ENCODE data around the gene REG3G. TPM values are rescaled to one million over a fixed set of nuclear protein-coding genes. Genes with fewer than 3 reads are reported as not detected.

REG3G gene
- total RNA-seq, 4 donors from 2014 or later = not detected

DNA sequence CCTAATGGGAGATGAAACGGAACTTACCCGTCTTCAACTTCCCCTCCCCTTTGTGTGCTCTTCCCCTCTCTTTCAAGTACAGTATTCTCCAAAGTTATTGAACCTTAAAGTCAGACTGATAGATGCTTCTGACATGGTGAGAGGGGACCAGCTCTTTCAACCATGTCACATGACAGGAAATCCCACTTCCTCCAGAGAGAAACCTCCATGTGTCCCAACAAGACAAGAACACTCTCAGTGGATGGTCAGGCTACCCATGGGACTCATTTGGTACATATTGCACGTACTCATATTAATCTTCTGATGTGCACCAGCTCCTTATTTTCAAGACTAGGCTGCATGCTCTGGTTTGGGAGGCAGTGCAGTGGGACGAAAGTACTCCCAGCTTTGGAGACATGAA, 44.6 kb upstream of the REG3G start:
- TF ChIP-seq, protein P1, sequence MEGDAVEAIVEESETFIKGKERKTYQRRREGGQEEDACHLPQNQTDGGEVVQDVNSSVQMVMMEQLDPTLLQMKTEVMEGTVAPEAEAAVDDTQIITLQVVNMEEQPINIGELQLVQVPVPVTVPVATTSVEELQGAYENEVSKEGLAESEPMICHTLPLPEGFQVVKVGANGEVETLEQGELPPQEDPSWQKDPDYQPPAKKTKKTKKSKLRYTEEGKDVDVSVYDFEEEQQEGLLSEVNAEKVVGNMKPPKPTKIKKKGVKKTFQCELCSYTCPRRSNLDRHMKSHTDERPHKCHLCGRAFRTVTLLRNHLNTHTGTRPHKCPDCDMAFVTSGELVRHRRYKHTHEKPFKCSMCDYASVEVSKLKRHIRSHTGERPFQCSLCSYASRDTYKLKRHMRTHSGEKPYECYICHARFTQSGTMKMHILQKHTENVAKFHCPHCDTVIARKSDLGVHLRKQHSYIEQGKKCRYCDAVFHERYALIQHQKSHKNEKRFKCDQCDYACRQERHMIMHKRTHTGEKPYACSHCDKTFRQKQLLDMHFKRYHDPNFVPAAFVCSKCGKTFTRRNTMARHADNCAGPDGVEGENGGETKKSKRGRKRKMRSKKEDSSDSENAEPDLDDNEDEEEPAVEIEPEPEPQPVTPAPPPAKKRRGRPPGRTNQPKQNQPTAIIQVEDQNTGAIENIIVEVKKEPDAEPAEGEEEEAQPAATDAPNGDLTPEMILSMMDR (IDR thresholded peaks at IDR 0.05) = no peak
- TF ChIP-seq POLR2A (IDR thresholded peaks at IDR 0.05) (no peak), POLR2AphosphoS5 (IDR thresholded peaks at IDR 0.05) (no peak), EP300 (IDR thresholded peaks at IDR 0.05) (no peak)
- WGBS, 2 donors (ENCODE audit: low coverage in 1 of 2) = 40 to 56% methylated on average over 4 of the region's 4 CpGs
- ATAC-seq = no peak

DNA sequence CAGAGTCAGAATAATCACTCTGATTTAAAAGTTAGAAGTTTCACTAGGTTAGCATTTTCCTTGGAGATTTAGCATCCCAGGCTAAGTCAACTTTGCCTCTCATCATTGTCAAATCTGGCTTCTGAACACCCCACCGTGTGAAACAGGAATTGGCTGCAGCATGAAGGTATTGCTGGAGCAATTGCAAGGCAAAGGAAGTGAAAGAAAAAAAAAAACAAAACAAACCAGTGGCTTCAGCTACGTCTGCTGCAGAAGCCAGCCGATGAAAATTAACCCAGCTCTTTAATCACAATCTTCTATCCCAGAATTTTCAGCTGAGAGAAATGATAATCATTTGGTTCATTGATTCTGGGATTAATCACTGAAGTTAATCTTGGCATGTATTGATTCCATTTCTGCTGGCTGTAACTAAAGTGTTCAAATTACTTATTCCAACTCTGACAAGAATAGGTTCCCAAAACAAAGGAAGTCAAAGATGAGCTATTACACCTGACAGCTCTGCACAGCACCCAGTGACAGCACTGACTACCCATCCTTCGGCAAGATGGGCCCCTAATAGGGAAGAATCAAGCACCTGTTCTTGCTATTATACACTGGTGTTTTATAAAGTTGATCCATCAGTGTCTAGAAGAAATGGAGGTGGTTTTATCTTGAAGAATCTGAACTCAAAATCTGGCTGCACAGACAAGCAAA, 42.7 kb upstream of the REG3G start:
- Histone ChIP-seq H3K4me1 (no peaks in the 10 kb centered on the region), H3K27me3 (peaks cover 19% of the 10 kb centered on the region), H3K36me3 (no peaks in the 10 kb centered on the region), H3K4me3 (no peak overlapping the region), H3K27ac (no peak overlapping the region), H3K9me3 (no peaks in the 10 kb centered on the region)
- 37 to 63% methylated on average over 3 to 4 of the region's 4 CpGs for WGBS, 2 donors (ENCODE audit: low coverage in 1 of 2)
- no peak for TF ChIP-seq POLR2AphosphoS5 (IDR thresholded peaks at IDR 0.05)
- TF ChIP-seq POLR2A (IDR thresholded peaks at IDR 0.05) = no peak
- TF ChIP-seq, protein P1 (IDR thresholded peaks at IDR 0.05) = no peak
- no peak for TF ChIP-seq EP300 (IDR thresholded peaks at IDR 0.05)
- ATAC-seq = no peak

More for the DNA sequence above, 44.6 kb upstream of the REG3G start:
- Histone ChIP-seq H3K27me3 (peaks cover 19% of the 10 kb centered on the region), H3K36me3 (no peaks in the 10 kb centered on the region), H3K27ac (no peak overlapping the region), H3K4me1 (no peaks in the 10 kb centered on the region), H3K9me3 (no peaks in the 10 kb centered on the region), H3K4me3 (no peak overlapping the region)

DNA sequence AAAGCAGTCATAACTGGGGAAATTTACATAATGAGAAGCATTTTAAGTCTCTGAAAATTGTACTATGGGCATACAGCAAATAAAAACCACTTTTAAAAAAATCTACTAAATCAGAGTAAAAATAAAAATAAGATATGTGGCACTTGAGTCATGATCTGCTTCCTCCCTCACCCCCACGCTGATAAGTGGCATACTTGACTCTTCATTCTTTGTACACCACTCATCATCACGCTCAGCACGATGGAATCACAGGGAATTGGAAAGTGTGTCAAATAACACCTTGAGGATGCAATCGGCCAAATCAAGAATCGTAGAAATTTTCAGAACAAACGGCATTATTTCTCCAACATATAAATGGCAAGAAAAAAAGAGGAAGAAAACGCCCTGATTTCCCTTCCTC, 41.1 kb upstream of the REG3G start:
- no peak overlapping the region for H3K4me3 ChIP-seq
- peaks cover 14% of the 10 kb centered on the region for H3K27me3 ChIP-seq
- H3K4me1 ChIP-seq = no peaks in the 10 kb centered on the region
- ATAC-seq = no peak
- WGBS, 2 donors (ENCODE audit: low coverage in 1 of 2) = 83% methylated on average over 7 of the region's 7 CpGs
- no peaks in the 10 kb centered on the region for H3K36me3 ChIP-seq
- no peak overlapping the region for H3K27ac ChIP-seq
- TF ChIP-seq POLR2AphosphoS5 (IDR thresholded peaks at IDR 0.05) (no peak), POLR2A (IDR thresholded peaks at IDR 0.05) (no peak), EP300 (IDR thresholded peaks at IDR 0.05) (no peak)
- TF ChIP-seq, protein P1 (IDR thresholded peaks at IDR 0.05) = no peak
- H3K9me3 ChIP-seq = no peaks in the 10 kb centered on the region

DNA sequence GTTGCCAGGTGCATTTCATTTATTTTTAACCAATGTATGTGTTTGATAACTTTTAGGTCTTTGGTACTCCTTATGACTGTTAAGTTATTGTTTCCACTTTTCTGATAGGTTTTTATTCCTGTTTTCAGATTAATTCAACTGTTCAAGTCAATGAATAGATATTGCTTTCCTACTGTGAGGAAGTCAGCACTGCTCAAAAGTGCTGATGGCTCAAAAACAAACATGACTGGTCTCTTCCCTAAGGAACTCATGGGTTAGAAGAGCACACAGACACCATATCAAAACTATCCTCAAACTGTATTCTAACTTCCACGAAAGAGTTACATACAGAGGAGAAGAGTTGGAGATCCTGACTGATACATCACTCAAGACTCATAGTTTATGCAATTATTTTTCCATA, 39.9 kb upstream of the REG3G start:
- Histone ChIP-seq H3K27me3 (peaks cover 15% of the 10 kb centered on the region), H3K4me1 (no peaks in the 10 kb centered on the region), H3K4me3 (no peak overlapping the region), H3K36me3 (no peaks in the 10 kb centered on the region), H3K9me3 (no peaks in the 10 kb centered on the region), H3K27ac (no peak overlapping the region)
- 50 to 60% methylated on average over 1 of the region's 1 CpG for WGBS, 2 donors (ENCODE audit: low coverage in 1 of 2)
- TF ChIP-seq EP300 (IDR thresholded peaks at IDR 0.05) (no peak), POLR2AphosphoS5 (IDR thresholded peaks at IDR 0.05) (no peak), POLR2A (IDR thresholded peaks at IDR 0.05) (no peak)
- TF ChIP-seq, protein P1 (IDR thresholded peaks at IDR 0.05) = no peak
- ATAC-seq = no peak

DNA sequence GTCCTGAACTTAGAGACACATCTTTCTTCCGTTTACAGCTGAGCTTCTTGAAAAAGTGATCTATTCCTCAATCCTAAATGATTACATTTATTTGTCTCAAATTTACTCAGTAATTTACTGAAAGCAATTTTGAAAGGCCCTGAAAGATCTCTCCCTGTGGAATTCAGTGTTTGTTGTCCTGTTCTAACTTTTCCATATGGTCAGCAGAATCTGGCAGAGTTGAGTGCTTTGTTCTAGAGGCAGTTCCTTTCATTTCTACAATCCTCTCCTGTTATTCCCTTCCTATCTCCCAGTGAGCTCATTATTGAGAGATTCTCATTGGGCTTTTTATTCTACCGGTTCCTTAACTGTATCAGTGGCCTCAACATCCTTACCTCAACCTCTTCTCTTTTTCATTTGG, 36.5 kb upstream of the REG3G start:
- WGBS, 2 donors (ENCODE audit: low coverage in 1 of 2) = 41 to 55% methylated on average over 2 of the region's 2 CpGs
- Histone ChIP-seq H3K27ac (no peak overlapping the region), H3K4me1 (peaks cover 0 to 11% (median 0%) of the 10 kb centered on the region in 3 donors), H3K4me3 (no peak overlapping the region), H3K36me3 (no peaks in the 10 kb centered on the region), H3K27me3 (peaks cover 39% of the 10 kb centered on the region), H3K9me3 (no peaks in the 10 kb centered on the region)
- no peak for ATAC-seq
- TF ChIP-seq, protein P1 (IDR thresholded peaks at IDR 0.05) = no peak
- no peak for TF ChIP-seq POLR2A (IDR thresholded peaks at IDR 0.05)
- no peak for TF ChIP-seq EP300 (IDR thresholded peaks at IDR 0.05)
- TF ChIP-seq POLR2AphosphoS5 (IDR thresholded peaks at IDR 0.05) = no peak
